Keratinocyte (primary cell): Measurements from ENCODE around the gene CDH22. TPM values are rescaled to one million over a fixed set of nuclear protein-coding genes. Genes with fewer than 3 reads are reported as not detected.

Source experiments
- DNase-seq: peaks from one replicate; pipeline ENCODE4 v3.0.0-alpha.2; 2011; ENCODE audit warnings: low read depth, missing footprints, low spot score
- FAIRE-seq: peaks from 2 replicates; lab custom pipeline; 2011; peaks lifted over from hg19 to GRCh38; lab: Jason Lieb, UNC
- H2AFZ ChIP-seq: 2 replicates; pipeline ENCODE4 v1.6.0; 2012; ENCODE audit warnings: low read length, control low read depth, inconsistent platforms; ENCODE audit not compliant: control insufficient read depth
- H3K27ac ChIP-seq: 2 replicates; pipeline ENCODE4 v1.5.1; 2011; ENCODE audit warnings: low read length; ENCODE audit not compliant: control insufficient read depth, insufficient read depth
- H3K27me3 ChIP-seq: 3 replicates; pipeline ENCODE4 v1.6.0; 2011; ENCODE audit warnings: low read length; ENCODE audit not compliant: control insufficient read depth, insufficient read depth; ENCODE audit errors: extremely low read depth
- H3K36me3 ChIP-seq, 2 experiments: 2 replicates in 1 of 2; 3 replicates in 1 of 2; pipeline ENCODE4 v1.5.1; 2011; ENCODE audit warnings: low read length in 2 of 2, mild to moderate bottlenecking in 1 of 2; ENCODE audit not compliant: control insufficient read depth in 2 of 2, insufficient read depth in 2 of 2; ENCODE audit errors: extremely low read depth in 1 of 2
- H3K4me1 ChIP-seq: 3 replicates; pipeline ENCODE4 v1.5.1; 2011; ENCODE audit warnings: low read length; ENCODE audit not compliant: control insufficient read depth, insufficient read depth; ENCODE audit errors: extremely low read depth
- H3K4me2 ChIP-seq: 3 replicates; pipeline ENCODE4 v1.6.0; 2011; ENCODE audit warnings: low read depth, low read length; ENCODE audit not compliant: control insufficient read depth, insufficient read depth; ENCODE audit errors: extremely low read depth
- H3K4me3 ChIP-seq, 3 experiments: fragments of 200-600 bp in 1 of 3; sonication (generic) in 1 of 3; 2 replicates in 2 of 3; 3 replicates in 1 of 3; pipeline ENCODE4 v1.5.1; 2011 to 2016; ENCODE audit warnings: low read length in 3 of 3, mild to moderate bottlenecking in 3 of 3, control low read depth in 2 of 3, inconsistent platforms in 1 of 3, low read depth in 1 of 3, mixed read lengths in 1 of 3, mixed run types in 1 of 3, moderate library complexity in 1 of 3; ENCODE audit not compliant: control insufficient read depth in 2 of 3, insufficient read depth in 2 of 3; ENCODE audit errors: extremely low read depth in 1 of 3
- H3K79me2 ChIP-seq: 2 replicates; pipeline ENCODE4 v1.6.0; 2012; ENCODE audit warnings: low read length; ENCODE audit not compliant: control insufficient read depth, insufficient read depth
- H3K9ac ChIP-seq: 3 replicates; pipeline ENCODE4 v1.6.0; 2011; ENCODE audit warnings: low read length; ENCODE audit not compliant: control insufficient read depth, insufficient read depth; ENCODE audit errors: extremely low read depth
- H3K9me1 ChIP-seq: 3 replicates; pipeline ENCODE4 v1.6.0; 2011; ENCODE audit warnings: low read length; ENCODE audit not compliant: control insufficient read depth, insufficient read depth; ENCODE audit errors: extremely low read depth
- H3K9me3 ChIP-seq: 2 replicates; pipeline ENCODE4 v1.5.1; 2012; ENCODE audit warnings: low read depth, low read length; ENCODE audit not compliant: control insufficient read depth
- H4K20me1 ChIP-seq: 3 replicates; pipeline ENCODE4 v1.6.0; 2011; ENCODE audit warnings: low read length; ENCODE audit not compliant: control insufficient read depth, insufficient read depth; ENCODE audit errors: extremely low read depth
- CTCF ChIP-seq, 3 experiments: IDR thresholded peaks in 1 of 3; conservative IDR thresholded peaks in 1 of 3; optimal IDR thresholded peaks in 1 of 3; 2 replicates in 2 of 3; 3 replicates in 1 of 3; pipeline versions ENCODE3 to v1.5.1; 2011; ENCODE audit warnings: low read length in 3 of 3, mild to moderate bottlenecking in 3 of 3, moderate library complexity in 2 of 3, control low read depth in 1 of 3, inconsistent platforms in 1 of 3; ENCODE audit not compliant: insufficient read depth in 2 of 3; ENCODE audit errors: extremely low read depth in 1 of 3
- EZH2 ChIP-seq: IDR thresholded peaks from one replicate; pipeline ENCODE4 v1.6.1; 2012; ENCODE audit warnings: inconsistent platforms, mild to moderate bottlenecking, low read length, moderate library complexity
- dilution Hi-C: fragments of 300-500 bp; cut with MboI; formaldehyde crosslinking; loops from one replicate; pipeline ENCODE4 v1.7.0; 2020; ENCODE audit warnings: low sequenced_read_pairs; ENCODE audit not compliant: extremely low pct_ligation_motif_present
- polyA plus RNA-seq, 5 experiments: library from polyadenylated mRNA; depleted of rRNA in 3 of 5; stranded (reverse) in 3 of 5; stranded (forward) in 1 of 5; unstranded in 1 of 5; fragments of >200 nt; gene quantifications; 1 replicate in 1 of 5; 2 replicates in 3 of 5; 3 replicates in 1 of 5; pipeline versions ENCODE4 v1.2.1 to v1.2.3, GENCODE V29; 2011 to 2012; ENCODE audit warnings: missing spikeins in 2 of 5, low read depth in 1 of 5, low replicate concordance in 1 of 5

Gene CDH22
- polyA plus RNA-seq, 1 donor (not counting 4 experiments of a cell fraction or from before 2014, with no cell fraction given) = not detected

- Histone ChIP-seq H3K27me3 (peaks cover 32% of the 10 kb centered on the region), H3K27ac (no peak overlapping the region), H4K20me1 (no peaks in the 10 kb centered on the region), H3K4me2 (no peak overlapping the region), H3K9ac (no peak overlapping the region), H3K9me1 (no peaks in the 10 kb centered on the region), H3K36me3 (no peaks in the 10 kb centered on the region), H3K79me2 (no peaks in the 10 kb centered on the region), H3K4me1 (no peaks in the 10 kb centered on the region), H2AFZ (no peak overlapping the region), H3K4me3 (no peak overlapping the region), H3K9me3 (no peaks in the 10 kb centered on the region)
- TF ChIP-seq EZH2 = no peak
- no peak for TF ChIP-seq CTCF (optimal IDR thresholded peaks at IDR 0.05 in 1 of 3, IDR thresholded peaks at IDR 0.05 in 1 of 3, conservative IDR thresholded peaks at IDR 0.05 in 1 of 3; ENCODE audit: extremely low read depth in 1 of 3, insufficient read depth in 2 of 3, low read length in 3 of 3)
- DNase-seq (no peak), FAIRE-seq (no peak)
- dilution Hi-C loops = no loop called here
Measured at GRCh38 chr20:46177768-46178167, 130.5 kb downstream of the CDH22 start.

GRCh38 chr20:46176739-46177378 is 131.4 kb downstream of the CDH22 start:
- no peak for TF ChIP-seq EZH2
- TF ChIP-seq CTCF (optimal IDR thresholded peaks at IDR 0.05 in 1 of 3, IDR thresholded peaks at IDR 0.05 in 1 of 3, conservative IDR thresholded peaks at IDR 0.05 in 1 of 3; ENCODE audit: extremely low read depth in 1 of 3, insufficient read depth in 2 of 3, low read length in 3 of 3) = no peak
- Histone ChIP-seq H3K79me2 (no peaks in the 10 kb centered on the region), H3K27ac (no peak overlapping the region), H4K20me1 (no peaks in the 10 kb centered on the region), H3K9me3 (no peaks in the 10 kb centered on the region), H3K9me1 (no peaks in the 10 kb centered on the region), H2AFZ (no peak overlapping the region), H3K9ac (no peak overlapping the region), H3K36me3 (no peaks in the 10 kb centered on the region), H3K4me3 (no peak overlapping the region), H3K4me2 (no peak overlapping the region), H3K27me3 (peaks cover 37% of the 10 kb centered on the region), H3K4me1 (no peaks in the 10 kb centered on the region)
- DNase-seq (no peak), FAIRE-seq (no peak)
- dilution Hi-C loops = no loop called here
